ENCODE measurements around the gene FXYD7. TPM values are rescaled to one million over a fixed set of nuclear protein-coding genes. Genes with fewer than 3 reads are reported as not detected.

The FXYD7 gene
- total RNA-seq, 2 donors from 2014 or later: 1.1 TPM; not detected in 1

DNA sequence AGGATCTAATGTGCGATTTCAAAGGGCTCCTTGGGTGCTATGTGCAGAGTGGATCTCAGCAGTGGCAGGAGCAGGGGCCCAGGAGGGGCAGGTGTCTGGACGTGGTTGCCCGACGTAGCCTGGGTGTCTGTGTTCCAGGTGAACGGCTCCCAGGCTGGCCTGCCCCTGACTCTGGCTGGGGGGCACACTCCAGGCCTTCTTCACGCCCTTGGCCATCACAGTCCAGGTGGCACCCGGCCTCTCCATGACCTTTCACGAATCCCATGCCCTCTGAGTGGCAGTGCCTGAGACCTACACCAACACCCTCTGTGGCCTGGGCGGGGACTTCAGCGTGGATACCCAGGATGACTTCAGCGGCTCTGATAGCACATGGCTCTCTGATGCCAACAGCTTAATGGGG, 38.7 kb upstream of the FXYD7 start:
- Histone ChIP-seq H3K9me3 (ENCODE audit: control insufficient read depth, low read length) (no peaks in the 10 kb centered on the region), H3K27ac (ENCODE audit: low read depth, low read length) (no peak overlapping the region), H3K4me1 (ENCODE audit: control insufficient read depth, insufficient read depth, low read length) (no peaks in the 10 kb centered on the region), H3K9ac (ENCODE audit: extremely low read depth, low read length, poor library complexity, severe bottlenecking) (no peak overlapping the region), H3K36me3 (ENCODE audit: control insufficient read depth, insufficient read depth, low read length) (no peaks in the 10 kb centered on the region), H3K4me3 (ENCODE audit: low read length) (no peak overlapping the region), H3K27me3 (ENCODE audit: control insufficient read depth, insufficient read depth, low read length, poor library complexity, severe bottlenecking) (no peaks in the 10 kb centered on the region)
- 92 to 95% methylated on average over 8 to 11 of the region's 11 CpGs for WGBS, 2 experiments (ENCODE audit: insufficient coverage in 1 of 2, insufficient read length in 1 of 2)
- Mint-ChIP-seq H3K4me1 (no peaks in the 10 kb centered on the region), H3K9me3 (peaks cover 3% of the 10 kb centered on the region), H3K27me3 (ENCODE audit: insufficient read depth) (no peaks in the 10 kb centered on the region), H3K27ac (no peak overlapping the region), H3K36me3 (ENCODE audit: low read depth) (no peaks in the 10 kb centered on the region), H3K4me3 (no peak overlapping the region)
- TF ChIP-seq, protein P1, sequence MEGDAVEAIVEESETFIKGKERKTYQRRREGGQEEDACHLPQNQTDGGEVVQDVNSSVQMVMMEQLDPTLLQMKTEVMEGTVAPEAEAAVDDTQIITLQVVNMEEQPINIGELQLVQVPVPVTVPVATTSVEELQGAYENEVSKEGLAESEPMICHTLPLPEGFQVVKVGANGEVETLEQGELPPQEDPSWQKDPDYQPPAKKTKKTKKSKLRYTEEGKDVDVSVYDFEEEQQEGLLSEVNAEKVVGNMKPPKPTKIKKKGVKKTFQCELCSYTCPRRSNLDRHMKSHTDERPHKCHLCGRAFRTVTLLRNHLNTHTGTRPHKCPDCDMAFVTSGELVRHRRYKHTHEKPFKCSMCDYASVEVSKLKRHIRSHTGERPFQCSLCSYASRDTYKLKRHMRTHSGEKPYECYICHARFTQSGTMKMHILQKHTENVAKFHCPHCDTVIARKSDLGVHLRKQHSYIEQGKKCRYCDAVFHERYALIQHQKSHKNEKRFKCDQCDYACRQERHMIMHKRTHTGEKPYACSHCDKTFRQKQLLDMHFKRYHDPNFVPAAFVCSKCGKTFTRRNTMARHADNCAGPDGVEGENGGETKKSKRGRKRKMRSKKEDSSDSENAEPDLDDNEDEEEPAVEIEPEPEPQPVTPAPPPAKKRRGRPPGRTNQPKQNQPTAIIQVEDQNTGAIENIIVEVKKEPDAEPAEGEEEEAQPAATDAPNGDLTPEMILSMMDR (conservative IDR thresholded peaks at IDR 0.05): no peak
- no peak for DNase-seq

DNA sequence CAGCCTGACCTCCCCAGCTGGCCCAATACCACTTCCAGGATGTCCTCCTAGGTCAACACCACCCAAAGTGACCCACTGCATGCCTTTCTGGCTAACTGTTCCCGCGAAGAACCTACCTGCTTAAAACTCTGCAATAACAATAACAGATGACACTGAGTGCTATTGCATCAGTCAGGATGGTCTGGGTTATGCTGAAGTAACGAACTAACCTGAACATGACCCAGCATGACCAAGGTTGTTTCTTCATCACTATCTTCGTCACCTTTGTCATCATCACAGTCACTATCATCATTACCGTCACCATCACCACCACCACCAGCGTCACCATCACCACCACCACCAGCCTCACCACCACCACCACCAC, 38.0 kb upstream of the FXYD7 start:
- no peak overlapping the region for H3K27ac Mint-ChIP-seq

GRCh38 chr19:35105411-35106290, 37.4 kb upstream of the FXYD7 start:
- Histone ChIP-seq H3K4me1 (ENCODE audit: control insufficient read depth, insufficient read depth, low read length) (no peaks in the 10 kb centered on the region), H3K9ac (ENCODE audit: extremely low read depth, low read length, poor library complexity, severe bottlenecking) (no peak overlapping the region), H3K9me3 (ENCODE audit: control insufficient read depth, low read length) (no peaks in the 10 kb centered on the region), H3K27ac (ENCODE audit: low read depth, low read length) (no peak overlapping the region), H3K36me3 (ENCODE audit: control insufficient read depth, insufficient read depth, low read length) (no peaks in the 10 kb centered on the region), H3K27me3 (ENCODE audit: control insufficient read depth, insufficient read depth, low read length, poor library complexity, severe bottlenecking) (no peaks in the 10 kb centered on the region), H3K4me3 (ENCODE audit: low read length) (no peak overlapping the region)
- TF ChIP-seq, protein P1 (conservative IDR thresholded peaks at IDR 0.05): no peak
- Mint-ChIP-seq H3K36me3 (ENCODE audit: low read depth) (no peaks in the 10 kb centered on the region), H3K9me3 (peaks cover 3% of the 10 kb centered on the region), H3K27ac (no peak overlapping the region), H3K4me1 (no peaks in the 10 kb centered on the region), H3K4me3 (no peak overlapping the region), H3K27me3 (ENCODE audit: insufficient read depth) (no peaks in the 10 kb centered on the region)
- WGBS, 2 experiments (ENCODE audit: insufficient coverage in 1 of 2, insufficient read length in 1 of 2): 92 to 96% methylated on average over 18 to 30 of the region's 30 CpGs
- no peak for DNase-seq

More for the DNA sequence above, 38.0 kb upstream of the FXYD7 start:
- Histone ChIP-seq H3K27ac (ENCODE audit: low read depth, low read length) (no peak overlapping the region), H3K36me3 (ENCODE audit: control insufficient read depth, insufficient read depth, low read length) (no peaks in the 10 kb centered on the region), H3K4me1 (ENCODE audit: control insufficient read depth, insufficient read depth, low read length) (no peaks in the 10 kb centered on the region), H3K9ac (ENCODE audit: extremely low read depth, low read length, poor library complexity, severe bottlenecking) (no peak overlapping the region), H3K4me3 (ENCODE audit: low read length) (no peak overlapping the region), H3K27me3 (ENCODE audit: control insufficient read depth, insufficient read depth, low read length, poor library complexity, severe bottlenecking) (no peaks in the 10 kb centered on the region), H3K9me3 (ENCODE audit: control insufficient read depth, low read length) (no peaks in the 10 kb centered on the region)
- no peaks in the 10 kb centered on the region for H3K27me3 Mint-ChIP-seq (ENCODE audit: insufficient read depth)
- TF ChIP-seq, protein P1 (conservative IDR thresholded peaks at IDR 0.05): no peak
- no peak for DNase-seq
- H3K36me3 Mint-ChIP-seq (ENCODE audit: low read depth): no peaks in the 10 kb centered on the region
- no peaks in the 10 kb centered on the region for H3K4me1 Mint-ChIP-seq
- WGBS, 2 experiments (ENCODE audit: insufficient coverage in 1 of 2, insufficient read length in 1 of 2): 91 to 100% methylated on average over 2 to 6 of the region's 6 CpGs
- H3K4me3 Mint-ChIP-seq: no peak overlapping the region
- peaks cover 3% of the 10 kb centered on the region for H3K9me3 Mint-ChIP-seq

All from endodermal cell (in vitro differentiated cells).